Endodermal cell (in vitro differentiated cells): ENCODE data around the gene RPL22. TPM values are rescaled to one million over a fixed set of nuclear protein-coding genes. Genes with fewer than 3 reads are reported as not detected.

Source experiments
- DNase-seq: peaks from one replicate; pipeline ENCODE4 v3.0.0-alpha.2; 2017
- H3K27ac ChIP-seq: 2 replicates; pipeline ENCODE4 v1.5.1; 2013; ENCODE audit warnings: mild to moderate bottlenecking, low read depth, low read length, moderate library complexity
- H3K27me3 ChIP-seq: 2 replicates; pipeline ENCODE4 v1.6.1; 2013; ENCODE audit warnings: mild to moderate bottlenecking, low read length, moderate library complexity; ENCODE audit not compliant: insufficient read depth, control insufficient read depth, poor library complexity, severe bottlenecking
- H3K36me3 ChIP-seq: 2 replicates; pipeline ENCODE4 v1.7.0; 2013; ENCODE audit warnings: mild to moderate bottlenecking, low read length, moderate library complexity; ENCODE audit not compliant: control insufficient read depth, insufficient read depth
- H3K4me1 ChIP-seq: one replicate; pipeline ENCODE4 v1.7.0; 2013; ENCODE audit warnings: low read length; ENCODE audit not compliant: control insufficient read depth, insufficient read depth
- H3K4me3 ChIP-seq: 2 replicates; pipeline ENCODE4 v1.5.1; 2013; ENCODE audit warnings: mild to moderate bottlenecking, low read length, moderate library complexity
- H3K9ac ChIP-seq: 2 replicates; pipeline ENCODE4 v1.6.1; 2013; ENCODE audit warnings: mild to moderate bottlenecking, low read length, moderate library complexity; ENCODE audit not compliant: poor library complexity, severe bottlenecking; ENCODE audit errors: extremely low read depth
- H3K9me3 ChIP-seq: 2 replicates; pipeline ENCODE4 v1.6.1; 2013; ENCODE audit warnings: mild to moderate bottlenecking, low read length, moderate library complexity; ENCODE audit not compliant: control insufficient read depth
- H3K27ac Mint-ChIP-seq: 2 replicates; pipeline ENCODE4 v1.8.0; 2020; ENCODE audit warnings: mixed read lengths
- H3K27me3 Mint-ChIP-seq: 2 replicates; pipeline ENCODE4 v1.8.0; 2021; ENCODE audit warnings: mild to moderate bottlenecking, mixed read lengths; ENCODE audit not compliant: insufficient read depth
- H3K36me3 Mint-ChIP-seq: 2 replicates; pipeline ENCODE4 v1.8.0; 2020; ENCODE audit warnings: low read depth, mixed read lengths
- H3K4me1 Mint-ChIP-seq: 2 replicates; pipeline ENCODE4 v1.8.0; 2020; ENCODE audit warnings: mixed read lengths
- H3K4me3 Mint-ChIP-seq: 2 replicates; pipeline ENCODE4 v1.8.0; 2020; ENCODE audit warnings: mild to moderate bottlenecking, moderate library complexity, mixed read lengths
- H3K9me3 Mint-ChIP-seq: 2 replicates; pipeline ENCODE4 v1.8.0; 2020; ENCODE audit warnings: mild to moderate bottlenecking, mixed read lengths
- WGBS, 2 experiments: methylation state at CpG; one replicate each; pipeline versions ENCODE4 v1.1.5 to v1.1.7; 2013; ENCODE audit warnings: missing lambda C conversion rate in 2 of 2, mixed read lengths in 1 of 2; ENCODE audit not compliant: insufficient coverage in 1 of 2, insufficient read length in 1 of 2; 5-methylcytosine and 5-hydroxymethylcytosine counted together
- total RNA-seq, 2 donors: library from RNA; stranded (reverse); fragmentation: NEBNext Ultra II Directional in 1 of 2; extraction: Animal tissue kit (Norgen Biotek cat#: 25700) in 1 of 2; gene quantifications; 2 replicates in 1 of 2; 3 replicates in 1 of 2; pipeline ENCODE4 v1.2.1, GENCODE V29; 2021
- TF ChIP-seq, protein P1 (sequence below): fragments of 200-600 bp; sonication (generic); conservative IDR thresholded peaks from 2 replicates; pipeline ENCODE4 v1.5.0; 2021; ENCODE audit warnings: antibody characterized with exemption, mild to moderate bottlenecking

The RPL22 gene
- total RNA-seq, 2 donors from 2014 or later, result 409 to 481 TPM

DNA sequence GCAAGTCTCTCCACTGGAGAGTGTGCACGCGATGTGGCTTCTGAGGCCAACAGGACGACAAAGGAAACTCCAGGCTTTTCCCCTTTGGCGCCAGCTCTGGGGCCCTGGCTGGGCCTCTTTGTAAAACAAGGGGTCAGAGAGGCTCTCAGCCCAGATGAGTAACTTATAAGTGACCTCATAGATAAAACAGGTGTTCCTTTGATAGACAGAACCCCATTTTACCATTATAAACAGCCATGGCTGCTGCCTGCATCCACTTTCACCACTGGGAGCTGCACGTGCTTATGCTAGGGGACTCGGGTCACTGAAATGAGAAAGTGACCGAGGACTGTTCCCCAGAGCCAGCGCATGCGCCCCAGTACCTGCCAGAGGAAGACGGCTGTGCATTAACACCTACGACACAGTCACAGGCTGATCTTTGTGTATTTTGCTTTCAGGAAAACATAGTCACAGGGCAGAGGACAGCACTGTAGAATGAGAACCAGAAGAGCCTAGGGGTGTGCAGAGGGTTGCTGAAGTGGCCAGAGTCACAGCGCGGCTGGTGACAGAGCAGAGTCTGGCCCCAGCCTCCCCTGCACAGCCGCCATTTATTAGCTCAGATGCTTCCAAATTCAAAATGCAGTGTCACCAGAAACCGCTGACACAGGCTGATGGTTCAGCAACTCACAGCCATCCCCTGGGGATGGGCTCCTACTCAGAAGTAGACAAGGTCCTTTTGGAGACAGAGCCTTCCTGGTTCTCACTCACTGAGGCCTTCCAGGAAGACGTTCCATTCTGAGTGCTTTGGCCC, 19.2 kb upstream of the RPL22 start:
- Histone ChIP-seq H3K9me3 (no peaks in the 10 kb centered on the region), H3K4me3 (no peak overlapping the region), H3K4me1 (no peaks in the 10 kb centered on the region), H3K27me3 (no peaks in the 10 kb centered on the region), H3K27ac (no peak overlapping the region), H3K9ac (no peak overlapping the region), H3K36me3 (peaks cover 14% of the 10 kb centered on the region)
- Mint-ChIP-seq H3K27me3 (peaks cover 6% of the 10 kb centered on the region), H3K9me3 (no peaks in the 10 kb centered on the region), H3K4me3 (no peak overlapping the region), H3K36me3 (peaks cover 18% of the 10 kb centered on the region), H3K4me1 (no peaks in the 10 kb centered on the region), H3K27ac (no peak overlapping the region)
- 90 to 91% methylated on average over 15 to 16 of the region's 16 CpGs for WGBS, 2 experiments
- TF ChIP-seq, protein P1, sequence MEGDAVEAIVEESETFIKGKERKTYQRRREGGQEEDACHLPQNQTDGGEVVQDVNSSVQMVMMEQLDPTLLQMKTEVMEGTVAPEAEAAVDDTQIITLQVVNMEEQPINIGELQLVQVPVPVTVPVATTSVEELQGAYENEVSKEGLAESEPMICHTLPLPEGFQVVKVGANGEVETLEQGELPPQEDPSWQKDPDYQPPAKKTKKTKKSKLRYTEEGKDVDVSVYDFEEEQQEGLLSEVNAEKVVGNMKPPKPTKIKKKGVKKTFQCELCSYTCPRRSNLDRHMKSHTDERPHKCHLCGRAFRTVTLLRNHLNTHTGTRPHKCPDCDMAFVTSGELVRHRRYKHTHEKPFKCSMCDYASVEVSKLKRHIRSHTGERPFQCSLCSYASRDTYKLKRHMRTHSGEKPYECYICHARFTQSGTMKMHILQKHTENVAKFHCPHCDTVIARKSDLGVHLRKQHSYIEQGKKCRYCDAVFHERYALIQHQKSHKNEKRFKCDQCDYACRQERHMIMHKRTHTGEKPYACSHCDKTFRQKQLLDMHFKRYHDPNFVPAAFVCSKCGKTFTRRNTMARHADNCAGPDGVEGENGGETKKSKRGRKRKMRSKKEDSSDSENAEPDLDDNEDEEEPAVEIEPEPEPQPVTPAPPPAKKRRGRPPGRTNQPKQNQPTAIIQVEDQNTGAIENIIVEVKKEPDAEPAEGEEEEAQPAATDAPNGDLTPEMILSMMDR, result no peak
- DNase-seq, result no peak

DNA sequence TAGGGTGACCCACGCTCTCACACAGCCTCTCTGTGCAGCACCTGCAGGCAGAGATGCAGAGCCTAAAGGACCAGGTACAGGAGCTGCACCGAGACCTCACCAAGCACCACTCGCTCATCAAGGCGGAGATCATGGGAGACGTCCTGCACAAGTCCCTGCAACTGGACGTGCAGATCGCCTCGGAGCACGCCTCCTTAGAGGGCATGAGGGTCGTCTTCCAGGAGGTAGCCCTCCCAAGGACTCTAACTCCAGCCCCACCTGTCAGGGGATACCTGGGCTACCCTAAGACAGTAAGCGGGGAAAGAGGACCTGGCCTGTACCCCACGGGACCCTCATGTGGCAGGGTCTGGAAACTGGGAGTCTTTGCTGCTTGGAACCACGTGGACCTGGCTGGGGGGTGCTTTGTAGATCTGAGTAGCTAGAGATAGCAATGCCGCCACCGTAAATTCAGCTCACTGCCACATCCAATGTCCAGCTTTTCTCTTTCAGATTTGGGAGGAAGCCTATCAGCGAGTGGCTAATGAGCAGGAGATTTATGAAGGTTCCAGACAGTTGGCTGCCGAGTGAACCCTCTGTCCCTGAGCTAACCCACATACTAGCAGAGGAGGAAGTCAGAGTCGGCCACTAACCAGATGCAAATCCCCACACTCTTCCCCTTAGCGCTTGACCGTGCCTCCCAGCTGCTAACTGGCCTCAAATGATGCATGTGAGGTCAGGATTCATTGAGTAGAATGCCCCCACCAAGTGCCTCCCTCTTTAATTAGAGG, 13.0 kb upstream of the RPL22 start:
- TF ChIP-seq, protein P1, result no peak
- Histone ChIP-seq H3K4me1 (no peaks in the 10 kb centered on the region), H3K36me3 (no peaks in the 10 kb centered on the region), H3K9ac (no peak overlapping the region), H3K4me3 (no peak overlapping the region), H3K27me3 (peaks cover 19% of the 10 kb centered on the region), H3K27ac (no peak overlapping the region), H3K9me3 (no peaks in the 10 kb centered on the region)
- no peak for DNase-seq
- 87 to 92% methylated on average over 16 to 20 of the region's 20 CpGs for WGBS, 2 experiments
- H3K36me3 Mint-ChIP-seq, result no peaks in the 10 kb centered on the region
- no peaks in the 10 kb centered on the region for H3K4me1 Mint-ChIP-seq
- H3K27ac Mint-ChIP-seq, result no peak overlapping the region
- H3K27me3 Mint-ChIP-seq, result peaks cover 30% of the 10 kb centered on the region
- H3K4me3 Mint-ChIP-seq, result no peak overlapping the region
- no peaks in the 10 kb centered on the region for H3K9me3 Mint-ChIP-seq

DNA sequence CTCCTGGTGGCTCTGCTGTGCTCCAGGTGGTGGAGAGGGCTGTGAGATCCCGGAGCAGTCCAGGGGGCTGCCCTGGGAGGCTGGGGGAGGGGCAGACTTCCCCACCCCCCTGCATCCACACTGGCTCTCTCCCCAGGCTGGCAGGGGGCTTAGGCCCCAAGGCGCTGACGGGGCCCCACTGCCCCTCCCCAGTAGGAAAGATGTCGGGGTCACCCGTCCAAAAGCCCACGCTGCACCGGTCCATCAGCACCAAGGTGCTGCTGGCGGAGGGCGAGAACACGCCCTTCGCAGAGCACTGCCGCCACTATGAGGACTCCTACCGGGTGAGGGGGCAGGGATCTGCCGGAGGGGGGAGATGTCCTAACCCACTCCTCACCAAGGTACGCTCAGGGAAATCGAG, 12.3 kb upstream of the RPL22 start:
- Histone ChIP-seq H3K9ac (no peak overlapping the region), H3K4me3 (no peak overlapping the region), H3K27ac (no peak overlapping the region), H3K9me3 (no peaks in the 10 kb centered on the region), H3K4me1 (no peaks in the 10 kb centered on the region), H3K36me3 (no peaks in the 10 kb centered on the region), H3K27me3 (peaks cover 25% of the 10 kb centered on the region)
- Mint-ChIP-seq H3K9me3 (no peaks in the 10 kb centered on the region), H3K4me3 (no peak overlapping the region), H3K36me3 (no peaks in the 10 kb centered on the region), H3K4me1 (no peaks in the 10 kb centered on the region), H3K27ac (no peak overlapping the region), H3K27me3 (peaks cover 34% of the 10 kb centered on the region)
- no peak for DNase-seq
- TF ChIP-seq, protein P1, result no peak
- WGBS, 2 experiments, result 90 to 95% methylated on average over 10 to 16 of the region's 16 CpGs
